MM.1S (cell line): ENCODE data around the gene KIF5C.

Experiments
- CTCF ChIP-seq: fragments of 300-600 bp; sonication (generic); IDR thresholded peaks from 2 replicates; pipeline ENCODE4 v1.5.1; 2016; ENCODE audit warnings: antibody characterized with exemption, low read length, mixed read lengths
- EZH2 ChIP-seq: fragments of 300-600 bp; sonication (generic); optimal IDR thresholded peaks from 2 replicates; pipeline ENCODE3; 2017; ENCODE audit warnings: low read depth, mild to moderate bottlenecking, antibody characterized with exemption, low read length, mixed read lengths

- TF ChIP-seq EZH2 (no peak), CTCF (no peak)
Measured at GRCh38 chr2:149058936-149059335, 183.9 kb downstream of the KIF5C start.
